ENCODE data around the gene SDHAF1. TPM values are rescaled to one million over a fixed set of nuclear protein-coding genes. Genes with fewer than 3 reads are reported as not detected.

Gene SDHAF1
- total and polyA plus RNA-seq, 2 of the 8 experiments (the other 6 are each of a cell fraction or from before 2014, with no cell fraction given) = 16.0 to 21.3 TPM

DNA sequence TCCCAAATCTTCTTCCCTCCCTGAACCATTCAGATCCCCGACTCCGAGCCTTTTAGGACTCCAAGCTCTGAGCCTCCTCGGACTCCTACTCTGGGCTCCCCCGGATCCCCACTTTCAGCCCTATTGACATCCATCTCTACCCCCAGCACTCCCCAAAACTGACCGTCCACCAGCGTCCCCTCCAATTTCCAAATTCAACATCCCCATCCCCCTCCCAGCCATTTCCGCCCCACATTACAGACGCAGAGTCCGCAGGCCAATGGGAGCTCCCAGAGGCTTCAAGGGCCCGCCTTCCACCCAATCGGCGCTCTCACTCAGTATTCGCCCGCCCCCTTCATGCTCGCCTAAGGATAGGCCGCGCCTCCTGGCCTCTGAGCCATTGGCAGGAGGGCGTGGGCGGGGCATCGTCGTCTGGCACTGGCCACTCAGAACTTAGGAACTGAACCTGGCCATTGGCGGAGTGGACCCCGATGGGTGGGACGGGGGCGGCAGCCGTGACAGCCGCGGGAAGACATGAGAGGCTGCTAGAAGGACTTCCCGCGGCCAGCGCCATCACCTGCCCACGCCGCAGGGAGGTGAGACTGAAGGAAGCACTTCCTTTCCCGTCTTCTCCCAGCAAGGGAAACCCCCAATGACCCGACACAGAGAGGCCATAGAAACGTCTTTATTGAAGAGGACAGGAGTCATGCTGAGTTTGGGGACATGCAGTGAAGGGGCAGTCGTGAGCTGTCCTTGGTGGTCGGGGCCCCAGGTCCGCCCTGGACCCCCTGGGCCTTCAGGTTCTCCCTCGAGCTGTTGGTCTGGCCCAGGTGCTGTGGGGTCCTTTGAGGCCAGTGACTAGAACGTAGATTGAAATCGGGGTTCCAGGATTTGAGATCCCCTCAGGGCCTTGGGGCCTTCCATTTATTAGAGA, 19.3 kb downstream of the SDHAF1 start, which contains the start of gene ALKBH6 (continued):
- TF ChIP-seq EZH2 (IDR thresholded peaks at IDR 0.05; ENCODE audit: low read depth, low read length, severe bottlenecking) (no peak), CBX5 (IDR thresholded peaks at IDR 0.05; ENCODE audit: low read depth, low read length) (no peak), BACH1 (IDR thresholded peaks at IDR 0.05; ENCODE audit: low read length) (peak; percentile 24; the same call in 1 of the 2 replicates), GTF2F1 (IDR thresholded peaks at IDR 0.05; ENCODE audit: borderline replicate concordance, low read depth, low read length) (no peak), KDM1A (IDR thresholded peaks at IDR 0.05; ENCODE audit: borderline replicate concordance, low read length) (no peak), CHD2 (IDR thresholded peaks at IDR 0.05; ENCODE audit: low read length) (peak; percentile 82), EP300 (IDR thresholded peaks at IDR 0.05; ENCODE audit: borderline replicate concordance in 1 of 2, low read depth in 2 of 2, low read length in 2 of 2) (no peak), HDAC2 (IDR thresholded peaks at IDR 0.05; ENCODE audit: borderline replicate concordance in 1 of 2, low read depth in 2 of 2, low read length in 2 of 2) (peak in 1 of 2 experiments; percentile 86; a peak in 2 of 4 replicates), MAFK (IDR thresholded peaks at IDR 0.05; ENCODE audit: low read depth, low read length) (no peak), SIN3A (conservative IDR thresholded peaks at IDR 0.05 in 1 of 2, IDR thresholded peaks at IDR 0.05 in 1 of 2; ENCODE audit: low read depth in 1 of 2, low read length in 2 of 2) (peak; percentile 77 to 78; a peak in 3 of 4 replicates), HDAC6 (IDR thresholded peaks at IDR 0.05; ENCODE audit: low read depth, low read length) (no peak), RNF2 (IDR thresholded peaks at IDR 0.05; ENCODE audit: borderline replicate concordance, low read depth, low read length, missing control alignments, poor library complexity, severe bottlenecking) (no peak), JUND (IDR thresholded peaks at IDR 0.05; ENCODE audit: low read length) (no peak), RBBP5 (IDR thresholded peaks at IDR 0.05; ENCODE audit: borderline replicate concordance, low read depth, low read length) (no peak), EGR1 (IDR thresholded peaks at IDR 0.05; ENCODE audit: borderline replicate concordance, low read depth, low read length) (peak; percentile 88; the same call in 1 of the 2 replicates), BCL11A (IDR thresholded peaks at IDR 0.05; ENCODE audit: low read depth in 2 of 2, low read length in 2 of 2) (no peak), POLR2A (IDR thresholded peaks at IDR 0.05; ENCODE audit: control extremely low read depth in 1 of 2, low read depth in 2 of 2, low read length in 2 of 2) (no peak), SP1 (IDR thresholded peaks at IDR 0.05; ENCODE audit: low read depth, low read length) (peak; percentile 92)
- TF ChIP-seq, protein P1, sequence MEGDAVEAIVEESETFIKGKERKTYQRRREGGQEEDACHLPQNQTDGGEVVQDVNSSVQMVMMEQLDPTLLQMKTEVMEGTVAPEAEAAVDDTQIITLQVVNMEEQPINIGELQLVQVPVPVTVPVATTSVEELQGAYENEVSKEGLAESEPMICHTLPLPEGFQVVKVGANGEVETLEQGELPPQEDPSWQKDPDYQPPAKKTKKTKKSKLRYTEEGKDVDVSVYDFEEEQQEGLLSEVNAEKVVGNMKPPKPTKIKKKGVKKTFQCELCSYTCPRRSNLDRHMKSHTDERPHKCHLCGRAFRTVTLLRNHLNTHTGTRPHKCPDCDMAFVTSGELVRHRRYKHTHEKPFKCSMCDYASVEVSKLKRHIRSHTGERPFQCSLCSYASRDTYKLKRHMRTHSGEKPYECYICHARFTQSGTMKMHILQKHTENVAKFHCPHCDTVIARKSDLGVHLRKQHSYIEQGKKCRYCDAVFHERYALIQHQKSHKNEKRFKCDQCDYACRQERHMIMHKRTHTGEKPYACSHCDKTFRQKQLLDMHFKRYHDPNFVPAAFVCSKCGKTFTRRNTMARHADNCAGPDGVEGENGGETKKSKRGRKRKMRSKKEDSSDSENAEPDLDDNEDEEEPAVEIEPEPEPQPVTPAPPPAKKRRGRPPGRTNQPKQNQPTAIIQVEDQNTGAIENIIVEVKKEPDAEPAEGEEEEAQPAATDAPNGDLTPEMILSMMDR (IDR thresholded peaks at IDR 0.05; ENCODE audit: control extremely low read depth in 1 of 3, insufficient read depth in 1 of 3, low read depth in 1 of 3, low read length in 3 of 3) = peak in 1 of 3 experiments; percentile 3; a peak in 1 of 4 replicates

Data from H1 (cell line).